GM23338 (cell line): Measurements from ENCODE around the gene PLXNA2. TPM values are rescaled to one million over a fixed set of nuclear protein-coding genes. Genes with fewer than 3 reads are reported as not detected.

Experiments
- ATAC-seq: fragments of 200-7000 bp; cut with Tn5 transposase; 3 replicates; pipeline ENCODE4 v1.9.1; 2020
- DNase-seq: peaks from one replicate; pipeline ENCODE4 v3.0.0-alpha.2; 2015; ENCODE audit warnings: low spot score
- H2AFZ ChIP-seq: fragments of 200-600 bp; sonication (generic); 2 replicates; pipeline ENCODE4 v1.8.0; 2016; ENCODE audit warnings: antibody characterized with exemption, mild to moderate bottlenecking, moderate library complexity
- H3F3A ChIP-seq: fragments of 200-600 bp; sonication (generic); replicated peaks from 2 replicates; pipeline ENCODE4 v1.8.0; 2017; ENCODE audit warnings: antibody characterized with exemption, mixed run types, low read depth
- H3K27ac ChIP-seq: fragments of 200-600 bp; sonication (generic); 2 replicates; pipeline ENCODE4 v1.6.1; 2016; ENCODE audit warnings: low read depth
- H3K27me3 ChIP-seq: fragments of 200-600 bp; sonication (generic); 2 replicates; pipeline ENCODE4 v1.8.0; 2016; ENCODE audit warnings: mild to moderate bottlenecking, mixed run types, moderate library complexity; ENCODE audit not compliant: insufficient read depth
- H3K36me3 ChIP-seq: fragments of 200-600 bp; sonication (generic); 2 replicates; pipeline ENCODE4 v1.8.0; 2016; ENCODE audit warnings: mild to moderate bottlenecking; ENCODE audit not compliant: insufficient read depth
- H3K4me1 ChIP-seq: fragments of 200-600 bp; sonication (generic); 2 replicates; pipeline ENCODE4 v1.8.0; 2016; ENCODE audit warnings: mild to moderate bottlenecking, moderate library complexity; ENCODE audit not compliant: insufficient read depth
- H3K4me2 ChIP-seq: fragments of 200-600 bp; sonication (generic); 2 replicates; pipeline ENCODE4 v1.7.1; 2017; ENCODE audit warnings: mixed run types
- H3K4me3 ChIP-seq: fragments of 200-600 bp; sonication (generic); 2 replicates; pipeline ENCODE4 v1.6.1; 2016; ENCODE audit warnings: mixed run types
- H3K79me2 ChIP-seq: fragments of 200-600 bp; sonication (generic); replicated peaks from 2 replicates; pipeline ENCODE4 v1.8.0; 2017; ENCODE audit warnings: mild to moderate bottlenecking; ENCODE audit not compliant: insufficient read depth
- H3K9me2 ChIP-seq: fragments of 200-600 bp; sonication (generic); 2 replicates; pipeline ENCODE4 v1.8.0; 2017; ENCODE audit not compliant: insufficient read depth
- H4K20me1 ChIP-seq: fragments of 200-600 bp; sonication (generic); replicated peaks from 2 replicates; pipeline ENCODE4 v1.8.0; 2017; ENCODE audit warnings: mild to moderate bottlenecking; ENCODE audit not compliant: insufficient read depth
- H3K27ac Mint-ChIP-seq: 2 replicates; pipeline ENCODE4 v1.8.0; 2020; ENCODE audit warnings: inconsistent platforms, mild to moderate bottlenecking, moderate library complexity, mixed read lengths
- H3K27me3 Mint-ChIP-seq: 3 replicates; pipeline ENCODE4 v1.8.0; 2022; ENCODE audit warnings: low read depth, mild to moderate bottlenecking, moderate library complexity, mixed read lengths, inconsistent platforms; ENCODE audit not compliant: insufficient read depth, poor library complexity
- H3K36me3 Mint-ChIP-seq: 3 replicates; pipeline ENCODE4 v1.8.0; 2021; ENCODE audit warnings: low read depth, mild to moderate bottlenecking, inconsistent platforms, moderate library complexity, mixed read lengths
- H3K4me1 Mint-ChIP-seq: 3 replicates; pipeline ENCODE4 v1.8.0; 2020; ENCODE audit warnings: mild to moderate bottlenecking, inconsistent platforms, mixed read lengths
- H3K4me3 Mint-ChIP-seq: 3 replicates; pipeline ENCODE4 v1.8.0; 2021; ENCODE audit warnings: moderate library complexity, mild to moderate bottlenecking, inconsistent platforms, mixed read lengths
- H3K9me3 Mint-ChIP-seq: 3 replicates; pipeline ENCODE4 v1.8.0; 2020; ENCODE audit warnings: moderate library complexity, mild to moderate bottlenecking, inconsistent platforms, mixed read lengths
- CREB1 ChIP-seq: fragments of 250-450 bp; sonication (Bioruptor Pico); IDR thresholded peaks from 2 replicates; pipeline ENCODE4 v1.5.0; 2020; ENCODE audit warnings: low read depth, mild to moderate bottlenecking, moderate library complexity
- CTCF ChIP-seq, 2 experiments: fragments of 200-600 bp in 1 of 2; sonication (generic) in 1 of 2; conservative IDR thresholded peaks; 2 replicates each; pipeline versions ENCODE4 v1.5.1 to v1.6.1; 2016 to 2017; ENCODE audit warnings: antibody characterized with exemption in 2 of 2, low read depth in 2 of 2, mild to moderate bottlenecking in 2 of 2, moderate library complexity in 1 of 2
- ETS1 ChIP-seq: IDR thresholded peaks from 2 replicates; pipeline ENCODE4 v1.6.1; 2016; ENCODE audit warnings: antibody characterized with exemption
- EZH2 ChIP-seq: fragments of 200-600 bp; sonication (generic); IDR thresholded peaks from one replicate; pipeline ENCODE4 v1.8.0; 2017; ENCODE audit warnings: antibody characterized with exemption, mild to moderate bottlenecking, low read depth; ENCODE audit not compliant: unreplicated experiment
- EZH2phosphoT487 ChIP-seq: fragments of 200-600 bp; sonication (generic); IDR thresholded peaks from one replicate; pipeline ENCODE4 v1.8.1; 2018; ENCODE audit warnings: antibody characterized with exemption; ENCODE audit not compliant: unreplicated experiment
- JUNB ChIP-seq: IDR thresholded peaks from one replicate; pipeline ENCODE4 v1.6.1; 2016; ENCODE audit warnings: antibody characterized with exemption; ENCODE audit not compliant: unreplicated experiment
- NANOG ChIP-seq: IDR thresholded peaks from 2 replicates; pipeline ENCODE4 v1.6.1; 2016; ENCODE audit warnings: antibody characterized with exemption, borderline replicate concordance
- POLR2AphosphoS5 ChIP-seq: IDR thresholded peaks from 2 replicates; pipeline ENCODE4 v1.6.1; 2016; ENCODE audit warnings: antibody characterized with exemption, low read depth
- REST ChIP-seq: IDR thresholded peaks from one replicate; pipeline ENCODE4 v1.6.1; 2018; ENCODE audit warnings: antibody characterized with exemption; ENCODE audit not compliant: unreplicated experiment
- STAT1 ChIP-seq: IDR thresholded peaks from one replicate; pipeline ENCODE4 v1.6.1; 2016; ENCODE audit warnings: antibody characterized with exemption; ENCODE audit not compliant: unreplicated experiment
- ZNF114 ChIP-seq: fragments of 250-450 bp; sonication (Bioruptor Pico); IDR thresholded peaks from 2 replicates; pipeline ENCODE4 v1.5.0; 2020; ENCODE audit warnings: mild to moderate bottlenecking, moderate library complexity
- ZNF331 ChIP-seq: fragments of 250-450 bp; sonication (Bioruptor Pico); IDR thresholded peaks from 2 replicates; pipeline ENCODE4 v1.5.0; 2020; ENCODE audit warnings: low read depth, mild to moderate bottlenecking, moderate library complexity
- ZNF462 ChIP-seq: fragments of 250-450 bp; sonication (Bioruptor Pico); IDR thresholded peaks from 2 replicates; pipeline ENCODE4 v1.5.0; 2020; ENCODE audit warnings: mild to moderate bottlenecking, moderate library complexity
- polyA plus RNA-seq: library from polyadenylated mRNA; unstranded; fragments of >200 nt; fragmentation: Nextera tagmentation; extraction: Ambion mirVana; gene quantifications from 2 replicates; pipeline ENCODE4 v1.2.1, GENCODE V29; 2016
- total RNA-seq: library from RNA; depleted of rRNA; stranded (reverse); fragments of >200 nt; shearing (Covaris generic); gene quantifications from 2 replicates; pipeline ENCODE4 v1.2.3, GENCODE V29; 2014

The PLXNA2 gene
- total and polyA plus RNA-seq, 2 experiments from 2014 or later: 0.40 to 1.8 TPM

- Histone ChIP-seq H3K4me1 (no peaks in the 10 kb centered on the region), H4K20me1 (no peaks in the 10 kb centered on the region), H2AFZ (no peak overlapping the region), H3K4me2 (no peak overlapping the region), H3K9me2 (no peaks in the 10 kb centered on the region; the same call in 1 of the 2 replicates), H3K27ac (no peak overlapping the region), H3K36me3 (no peaks in the 10 kb centered on the region), H3K79me2 (no peaks in the 10 kb centered on the region), H3K4me3 (no peak overlapping the region), H3K27me3 (no peaks in the 10 kb centered on the region), H3F3A (no peaks in the 10 kb centered on the region)
- no peak for DNase-seq
- Mint-ChIP-seq H3K9me3 (no peaks in the 10 kb centered on the region; the same call in 2 of the 3 replicates), H3K27me3 (peaks cover 9% of the 10 kb centered on the region), H3K4me3 (no peak overlapping the region), H3K4me1 (peaks cover 11% of the 10 kb centered on the region; the same call in 2 of the 3 replicates), H3K27ac (no peak overlapping the region), H3K36me3 (no peaks in the 10 kb centered on the region)
- TF ChIP-seq CREB1 (CRISPR knock-in tag) (no peak), CTCF (conservative IDR thresholded peaks at IDR 0.05; ENCODE audit: low read depth in 2 of 2) (no peak), ETS1 (no peak), ZNF114 (CRISPR knock-in tag) (no peak), REST (no peak), POLR2AphosphoS5 (no peak), EZH2phosphoT487 (no peak), ZNF462 (CRISPR knock-in tag) (no peak), EZH2 (no peak), JUNB (no peak), ZNF331 (CRISPR knock-in tag) (no peak), STAT1 (no peak), NANOG (no peak)
- no peak for ATAC-seq
Measured at GRCh38 chr1:208216062-208216461, 28.1 kb downstream of the PLXNA2 start.
